ENCODE data around the gene VRK2. TPM values are rescaled to one million over a fixed set of nuclear protein-coding genes. Genes with fewer than 3 reads are reported as not detected.

Gene VRK2
- total RNA-seq, 2 donors from 2014 or later = 20.5 to 27.2 TPM

- peak overlapping the region; percentile 73 for H3K4me3 ChIP-seq
- TF ChIP-seq, protein P1, sequence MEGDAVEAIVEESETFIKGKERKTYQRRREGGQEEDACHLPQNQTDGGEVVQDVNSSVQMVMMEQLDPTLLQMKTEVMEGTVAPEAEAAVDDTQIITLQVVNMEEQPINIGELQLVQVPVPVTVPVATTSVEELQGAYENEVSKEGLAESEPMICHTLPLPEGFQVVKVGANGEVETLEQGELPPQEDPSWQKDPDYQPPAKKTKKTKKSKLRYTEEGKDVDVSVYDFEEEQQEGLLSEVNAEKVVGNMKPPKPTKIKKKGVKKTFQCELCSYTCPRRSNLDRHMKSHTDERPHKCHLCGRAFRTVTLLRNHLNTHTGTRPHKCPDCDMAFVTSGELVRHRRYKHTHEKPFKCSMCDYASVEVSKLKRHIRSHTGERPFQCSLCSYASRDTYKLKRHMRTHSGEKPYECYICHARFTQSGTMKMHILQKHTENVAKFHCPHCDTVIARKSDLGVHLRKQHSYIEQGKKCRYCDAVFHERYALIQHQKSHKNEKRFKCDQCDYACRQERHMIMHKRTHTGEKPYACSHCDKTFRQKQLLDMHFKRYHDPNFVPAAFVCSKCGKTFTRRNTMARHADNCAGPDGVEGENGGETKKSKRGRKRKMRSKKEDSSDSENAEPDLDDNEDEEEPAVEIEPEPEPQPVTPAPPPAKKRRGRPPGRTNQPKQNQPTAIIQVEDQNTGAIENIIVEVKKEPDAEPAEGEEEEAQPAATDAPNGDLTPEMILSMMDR (IDR thresholded peaks at IDR 0.05) = no peak
- no peaks in the 10 kb centered on the region for H3K36me3 ChIP-seq
- H3K4me1 ChIP-seq = peaks cover 4% of the 10 kb centered on the region
- peak overlapping the region; percentile 67 to 80 for H3K9ac ChIP-seq (ENCODE audit: low read depth in 2 of 2, low read length in 2 of 2)
- no peaks in the 10 kb centered on the region for H3K9me3 ChIP-seq
- intact Hi-C loops (cut with DNase I) = loop anchor here (10.0 kb wide), 1 partner anchor 199 kb away; the partner anchor contains the start of gene FANCL
- H3K27me3 ChIP-seq = no peaks in the 10 kb centered on the region
- DNase-seq = no peak
- peak overlapping the region; percentile 98 for H3K27ac ChIP-seq
Measured at GRCh38 chr2:58045580-58046334, 849 bp upstream of the VRK2 start.

DNA sequence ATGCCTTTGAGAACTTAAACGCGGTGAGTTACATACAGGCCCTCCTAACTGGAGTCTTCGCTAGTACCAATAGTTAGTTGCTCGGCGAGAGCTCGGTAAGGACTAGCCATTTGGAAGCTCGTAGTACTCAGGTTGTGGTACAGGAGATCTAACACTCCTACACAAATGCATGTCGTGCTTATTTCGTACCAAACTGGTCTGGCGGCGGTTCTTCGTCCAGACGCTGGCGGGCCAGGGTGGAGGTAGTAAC lies 346 bp upstream of the VRK2 start:
- TF ChIP-seq, protein P1 (IDR thresholded peaks at IDR 0.05) = no peak
- DNase-seq = no peak
- peak overlapping the region; percentile 67 to 80 for H3K9ac ChIP-seq (ENCODE audit: low read depth in 2 of 2, low read length in 2 of 2)
- H3K4me1 ChIP-seq = peaks cover 4% of the 10 kb centered on the region
- intact Hi-C loops (cut with DNase I) = loop anchor here (10.0 kb wide), 1 partner anchor 199 kb away; the partner anchor contains the start of gene FANCL
- peak overlapping the region; percentile 98 for H3K27ac ChIP-seq
- H3K4me3 ChIP-seq = peak overlapping the region; percentile 73
- no peaks in the 10 kb centered on the region for H3K36me3 ChIP-seq
- H3K9me3 ChIP-seq = no peaks in the 10 kb centered on the region
- H3K27me3 ChIP-seq = no peaks in the 10 kb centered on the region

DNA sequence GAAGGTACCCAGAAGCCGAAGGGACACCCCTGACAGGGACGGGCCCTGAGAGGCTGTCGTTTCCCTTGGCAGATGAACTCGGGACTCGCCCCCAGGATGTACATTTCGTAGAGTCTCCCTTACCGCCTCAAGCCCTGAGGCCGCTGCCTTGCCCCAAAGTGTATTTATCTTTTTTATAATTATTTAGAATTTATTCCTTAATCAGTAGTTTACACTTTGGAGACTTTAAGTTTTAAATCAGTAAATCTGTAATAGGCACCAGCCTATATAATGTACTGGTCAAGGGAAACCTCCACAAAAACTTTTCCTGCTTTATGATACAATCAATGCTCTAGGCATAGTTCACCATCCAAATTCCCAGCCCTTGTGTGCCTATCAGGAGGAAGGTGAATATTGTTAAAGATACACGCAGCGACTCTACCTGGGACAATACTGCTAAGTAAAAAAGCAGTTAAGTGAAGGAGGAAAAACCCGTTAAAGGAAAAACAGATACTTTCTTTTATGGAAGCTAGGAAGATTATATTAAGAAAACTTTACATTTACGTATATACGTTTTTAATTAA lies 848 bp downstream of the VRK2 start:
- Histone ChIP-seq H3K27me3 (no peaks in the 10 kb centered on the region), H3K9me3 (no peaks in the 10 kb centered on the region), H3K27ac (peak overlapping the region; percentile 98), H3K4me3 (peak overlapping the region; percentile 73), H3K9ac (ENCODE audit: low read depth in 2 of 2, low read length in 2 of 2) (peak overlapping the region; percentile 67 to 80), H3K36me3 (no peaks in the 10 kb centered on the region), H3K4me1 (peaks cover 4% of the 10 kb centered on the region)
- DNase-seq = no peak
- intact Hi-C loops (cut with DNase I) = loop anchor here (10.0 kb wide), 1 partner anchor 197 kb away; the partner anchor contains the start of gene FANCL
- TF ChIP-seq, protein P1 (IDR thresholded peaks at IDR 0.05) = no peak

DNA sequence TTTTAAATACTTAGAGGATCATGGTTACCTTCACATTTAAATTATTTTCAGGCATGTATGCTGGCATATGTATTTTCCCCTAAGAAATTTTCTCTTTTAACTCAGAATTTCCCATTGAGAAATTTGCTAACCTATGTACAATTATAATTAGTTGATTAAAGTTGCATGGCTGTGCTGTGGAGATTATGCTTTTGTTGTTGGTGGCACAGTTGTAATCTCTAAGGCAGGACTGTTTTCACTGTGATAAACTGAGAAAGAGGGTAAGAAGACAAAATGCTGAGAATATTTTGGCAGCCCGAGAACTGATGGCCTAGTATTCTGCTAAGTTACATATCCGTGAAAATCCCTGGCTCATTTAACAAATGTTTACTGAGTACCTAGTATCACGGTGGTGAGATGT lies 1.4 kb downstream of the VRK2 start:
- no peaks in the 10 kb centered on the region for H3K27me3 ChIP-seq
- no peak for DNase-seq
- H3K9me3 ChIP-seq = no peaks in the 10 kb centered on the region
- peak overlapping the region; percentile 73 for H3K4me3 ChIP-seq
- H3K27ac ChIP-seq = no peak overlapping the region
- peaks cover 4% of the 10 kb centered on the region for H3K4me1 ChIP-seq
- no peak overlapping the region for H3K9ac ChIP-seq (ENCODE audit: low read depth in 2 of 2, low read length in 2 of 2)
- TF ChIP-seq, protein P1 (IDR thresholded peaks at IDR 0.05) = no peak
- no peaks in the 10 kb centered on the region for H3K36me3 ChIP-seq
- intact Hi-C loops (cut with DNase I) = loop anchor here (10.0 kb wide), 1 partner anchor 197 kb away; the partner anchor contains the start of gene FANCL

DNA sequence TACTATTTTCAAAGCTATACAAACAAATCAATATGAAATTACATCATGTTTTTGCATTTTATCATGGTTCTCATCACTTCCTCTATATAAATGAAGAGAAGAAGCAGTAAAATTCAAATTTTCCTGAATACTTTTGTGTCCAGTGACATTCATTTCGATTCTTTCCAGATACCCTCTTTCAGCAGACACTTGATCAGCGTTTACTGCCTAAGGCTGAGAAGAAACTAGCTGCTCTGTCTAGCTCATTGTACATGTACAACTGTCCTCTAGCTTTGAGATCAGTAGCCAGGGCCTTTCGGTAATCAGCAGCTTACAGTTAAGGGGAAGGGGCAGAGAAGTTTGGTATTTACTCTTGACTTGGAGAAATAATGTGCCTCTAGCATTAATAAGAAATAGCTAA lies 4.8 kb downstream of the VRK2 start:
- TF ChIP-seq, protein P1 (IDR thresholded peaks at IDR 0.05) = no peak
- intact Hi-C loops (cut with DNase I) = no loop called here
- Histone ChIP-seq H3K27me3 (no peaks in the 10 kb centered on the region), H3K27ac (no peak overlapping the region), H3K9me3 (no peaks in the 10 kb centered on the region), H3K9ac (ENCODE audit: low read depth in 2 of 2, low read length in 2 of 2) (no peak overlapping the region), H3K4me1 (peaks cover 4% of the 10 kb centered on the region), H3K36me3 (no peaks in the 10 kb centered on the region), H3K4me3 (no peak overlapping the region)
- DNase-seq = no peak

Data from colonic mucosa (tissue), 4 donors.